ENCODE measurements around the gene CLCN2. TPM values are rescaled to one million over a fixed set of nuclear protein-coding genes. Genes with fewer than 3 reads are reported as not detected.
A peak's percentile ranks its signal among the peaks of the same experiment; 100 is the strongest.

Gene CLCN2
- total RNA-seq, 4 donors from 2014 or later, result 1.8 to 3.4 (median 2.7) TPM

GRCh38 chr3:184300378-184300720 is 61.1 kb downstream of the CLCN2 start:
- 85% methylated on average over 3 of the region's 3 CpGs for WGBS
- Histone ChIP-seq H3K27me3 (no peaks in the 10 kb centered on the region), H3K4me3 (peak overlapping the region in 3 of 4 donors; percentile 81 to 90 (median 84)), H3K36me3 (peaks cover 40 to 53% (median 51%) of the 10 kb centered on the region in 4 donors), H3K27ac (replicated peaks in 1 of 4) (peak overlapping the region in 1 of 4 donors; percentile 78), H3K4me1 (peaks cover 14 to 37% (median 23%) of the 10 kb centered on the region in 4 donors), H3K9me3 (no peaks in the 10 kb centered on the region)
- DNase-seq (ENCODE audit: extremely low spot score), result no peak
- TF ChIP-seq CTCF (IDR thresholded peaks at IDR 0.05) (no peak), POLR2A (IDR thresholded peaks at IDR 0.05; ENCODE audit: low read depth) (no peak), POLR2AphosphoS5 (IDR thresholded peaks at IDR 0.05) (no peak)
- intact Hi-C loops (cut with DNase I), result loop anchor here (5.0 kb wide), 1 partner anchor 42 kb away; no protein-coding TSS in a partner anchor

GRCh38 chr3:184299488-184300377 is 61.7 kb downstream of the CLCN2 start:
- intact Hi-C loops (cut with DNase I), result loop anchor here (5.0 kb wide), 2 partner anchors 43 to 112 kb away; partner anchors contain the start of gene ABCF3
- Histone ChIP-seq H3K4me3 (peak overlapping the region; percentile 81 to 90 (median 83)), H3K27me3 (no peaks in the 10 kb centered on the region), H3K9me3 (no peaks in the 10 kb centered on the region), H3K36me3 (peaks cover 34 to 47% (median 45%) of the 10 kb centered on the region in 4 donors), H3K27ac (replicated peaks in 1 of 4) (peak overlapping the region; percentile 78 to 88 (median 82)), H3K4me1 (peaks cover 14 to 37% (median 23%) of the 10 kb centered on the region in 4 donors)
- no peak for DNase-seq (ENCODE audit: extremely low spot score)
- TF ChIP-seq CTCF (IDR thresholded peaks at IDR 0.05) (no peak), EP300 (IDR thresholded peaks at IDR 0.05) (no peak), POLR2A (IDR thresholded peaks at IDR 0.05; ENCODE audit: low read depth) (no peak), POLR2AphosphoS5 (IDR thresholded peaks at IDR 0.05) (no peak)
- WGBS, result 18% methylated on average over 28 of the region's 29 CpGs

GRCh38 chr3:184298759-184299487 is 62.5 kb downstream of the CLCN2 start, which contains the start of gene PSMD2:
Gene PSMD2 (plus strand): TSS chr3:184299241. CDS start chr3:184299267, 26 bp downstream.
- intact Hi-C loops (cut with DNase I), result loop anchor here (5.0 kb wide), 1 partner anchor 112 kb away; the partner anchor contains the start of gene ABCF3
- Histone ChIP-seq H3K4me1 (peaks cover 14 to 37% (median 23%) of the 10 kb centered on the region in 4 donors), H3K9me3 (no peaks in the 10 kb centered on the region), H3K27ac (replicated peaks in 1 of 4) (peak within 1 kb of the TSS; percentile 78 to 88 (median 82)), H3K36me3 (peaks cover 26 to 39% (median 37%) of the 10 kb centered on the region in 4 donors), H3K4me3 (peak within 1 kb of the TSS; percentile 81 to 90 (median 83)), H3K27me3 (no peaks in the 10 kb centered on the region)
- TF ChIP-seq EP300 (IDR thresholded peaks at IDR 0.05) (no peak), POLR2AphosphoS5 (IDR thresholded peaks at IDR 0.05) (peak; percentile 91 to 93), POLR2A (IDR thresholded peaks at IDR 0.05; ENCODE audit: low read depth) (peak; percentile 76)
- WGBS, result 0% methylated on average over 27 of the region's 78 CpGs
- peak; percentile 99 for DNase-seq (ENCODE audit: extremely low spot score)

- H3K4me3 ChIP-seq, result no peak overlapping the region
- DNase-seq (ENCODE audit: extremely low spot score), result no peak
- H3K36me3 ChIP-seq, result peaks cover 3 to 16% (median 14%) of the 10 kb centered on the region in 4 donors
- H3K9me3 ChIP-seq, result no peaks in the 10 kb centered on the region
- peaks cover 0 to 9% (median 0%) of the 10 kb centered on the region in 4 donors for H3K27me3 ChIP-seq
- WGBS, result 76% methylated on average over 7 of the region's 7 CpGs
- H3K4me1 ChIP-seq, result peaks cover 14 to 28% (median 23%) of the 10 kb centered on the region in 4 donors
- no peak for TF ChIP-seq POLR2A (IDR thresholded peaks at IDR 0.05; ENCODE audit: low read depth)
- TF ChIP-seq CTCF (IDR thresholded peaks at IDR 0.05), result no peak
- no peak for TF ChIP-seq EP300 (IDR thresholded peaks at IDR 0.05)
- TF ChIP-seq POLR2AphosphoS5 (IDR thresholded peaks at IDR 0.05), result no peak
- no peak overlapping the region for H3K27ac ChIP-seq (replicated peaks in 1 of 4)
- intact Hi-C loops (cut with DNase I), result loop anchor here (5.0 kb wide), 1 partner anchor 109 kb away; the partner anchor contains the start of gene ABCF3
Measured at GRCh38 chr3:184296616-184297015, 64.8 kb downstream of the CLCN2 start.

Small RNA genes lying within 50 kb of the gene (small RNA-seq; reads per million reads assigned to genes)
- gene SNORD66, result 1,713 to 2,835 (median 2,273) reads per million in 3 donors

Other genes with a start within 250 kb of the CLCN2 start
- 10 to 100 TPM; 29.3 to 39.5 (median 33.8) TPM for gene EIF2B5, start 226.2 kb downstream of the CLCN2 start, total RNA-seq
- 100 to 1,000 TPM in 2 of 4 donors, 10 to 100 TPM in 2; 64.0 to 119 (median 86.3) TPM for gene DVL3, start 206.2 kb downstream of the CLCN2 start, total RNA-seq
- 100 to 1,000 TPM; 258 to 397 (median 298) TPM for gene AP2M1, start 186.8 kb downstream of the CLCN2 start, total RNA-seq
- gene ABCF3, start 175.4 kb downstream of the CLCN2 start, total RNA-seq, result 10 to 100 TPM; 34.8 to 43.2 (median 36.9) TPM
- gene VWA5B2, start 132.0 kb downstream of the CLCN2 start, total RNA-seq, result under 1 TPM in 3 of 4 donors, not detected in 1; 0.17 to 0.33 (median 0.32) TPM
- 10 to 100 TPM; 35.6 to 48.5 (median 39.8) TPM for gene ALG3, start 112.6 kb downstream of the CLCN2 start, total RNA-seq
- 1 to 10 TPM; 3.3 to 4.9 (median 3.7) TPM for gene EEF1AKMT4, start 111.9 kb downstream of the CLCN2 start, total RNA-seq
- not detected for gene CAMK2N2, start 100.1 kb downstream of the CLCN2 start, total RNA-seq
- gene ECE2, start 85.6 kb downstream of the CLCN2 start, total RNA-seq, result under 1 TPM; 0.42 to 0.69 (median 0.56) TPM
- gene PSMD2, start 62.4 kb downstream of the CLCN2 start, total RNA-seq, result 100 to 1,000 TPM; 252 to 356 (median 274) TPM
- gene EIF4G1, start 47.0 kb downstream of the CLCN2 start, total RNA-seq, result 100 to 1,000 TPM; 291 to 418 (median 360) TPM
- gene FAM131A, start 24.0 kb downstream of the CLCN2 start, total RNA-seq, result 10 to 100 TPM; 40.3 to 71.0 (median 59.9) TPM
- gene POLR2H, start 105 bp upstream of the CLCN2 start, total RNA-seq, result 10 to 100 TPM; 36.0 to 52.1 (median 40.4) TPM
- gene THPO, start 16.6 kb upstream of the CLCN2 start, total RNA-seq, result 1 to 10 TPM in 1 of 4 donors, under 1 TPM in 3; 0.40 to 1.3 (median 0.64) TPM
- gene CHRD, start 18.4 kb upstream of the CLCN2 start, total RNA-seq, result 10 to 100 TPM; 12.3 to 17.6 (median 16.8) TPM
- gene EPHB3, start 200.2 kb upstream of the CLCN2 start, total RNA-seq, result 1 to 10 TPM; 1.5 to 6.1 (median 3.5) TPM

All from esophagus muscularis mucosa (tissue), 4 donors.